ENCODE measurements around the gene MCMBP.

Gene MCMBP

GRCh38 chr10:119781498-119781897 is 91.1 kb downstream of the MCMBP start:
- no peak for DNase-seq

DNA sequence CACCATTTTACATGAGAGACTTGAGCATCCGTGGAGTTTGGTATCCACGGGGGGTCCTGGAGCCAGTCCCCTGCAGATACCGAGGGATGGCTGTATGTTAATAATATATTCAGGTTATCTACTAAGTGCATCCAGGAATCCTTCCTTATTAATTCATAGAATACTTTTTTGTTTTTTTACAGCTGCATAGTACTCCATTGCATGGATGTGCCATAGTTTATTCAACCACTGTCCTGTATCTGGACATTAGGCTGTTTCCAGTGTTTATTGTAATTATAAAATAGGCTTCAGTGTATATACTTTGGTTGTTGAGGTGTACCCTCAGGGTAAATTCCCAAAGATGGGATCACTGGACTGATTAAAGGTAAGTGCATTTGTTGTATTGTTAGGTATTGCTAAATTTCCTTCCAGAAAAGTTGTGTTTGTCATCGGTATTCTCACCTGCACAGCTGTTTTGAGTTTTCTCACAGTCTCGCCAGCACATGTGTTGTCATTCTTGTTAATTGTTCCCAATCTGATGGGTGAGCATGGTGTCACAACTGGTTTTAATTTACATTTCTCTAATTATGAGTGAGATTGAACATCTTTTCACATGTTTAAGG is 91.7 kb downstream of the MCMBP start:
- no peak for DNase-seq

Data from NCI-H510A (cell line).